K562 (cell line): Measurements from ENCODE around the gene MSN. TPM values are rescaled to one million over a fixed set of nuclear protein-coding genes. Genes with fewer than 3 reads are reported as not detected.

ENCODE experiments used
- ATAC-seq: fragments of 200-7000 bp; cut with Tn5 transposase; 3 replicates; pipeline ENCODE4 v1.9.1; 2020; ENCODE audit warnings: moderate library complexity
- BruUV-seq: library from RNA; stranded (reverse); fragments of 400-500 nt; replicated peaks from 2 replicates; lab custom pipeline; 2021; lab: Mats Ljungman, UMichigan
- CTCF ChIA-PET: fragments of 300-600 bp; formaldehyde crosslinking; extraction: SDS; loops from one replicate; lab custom pipeline; 2021; ENCODE audit warnings: low intra/inter-chr PET ratio; lab: Yijun Ruan, JAX
- POLR2A ChIA-PET: fragments of 300-600, 350-650 bp; sonication (Branson Sonifier 250); formaldehyde crosslinking; extraction: SDS; loops from one replicate; lab custom pipeline; 2021; ENCODE audit warnings: antibody characterized with exemption, inconsistent platforms; lab: Yijun Ruan, JAX
- DNase-seq, 4 experiments: peaks; one replicate each; pipeline versions ENCODE4 v3.0.0 to v3.0.0-alpha.2; 2011 to 2018; ENCODE audit warnings: low spot score in 3 of 4, mixed read lengths in 3 of 4; ENCODE audit errors: extremely low read depth in 1 of 4
- FAIRE-seq: peaks from 2 replicates; lab custom pipeline; 2011; peaks lifted over from hg19 to GRCh38; lab: Jason Lieb, UNC
- H2AFZ ChIP-seq: 2 replicates; pipeline ENCODE4 v1.6.0; 2011; ENCODE audit warnings: low read depth, low read length, control low read depth, inconsistent platforms
- H3K27ac ChIP-seq: fragments of 200-600 bp; 3 replicates; pipeline ENCODE4 v1.8.0; 2011; ENCODE audit warnings: low read depth, mild to moderate bottlenecking, control low read depth, inconsistent platforms, low read length, moderate library complexity, mixed read lengths; ENCODE audit errors: extremely low read depth
- H3K27me3 ChIP-seq, 2 experiments: fragments of 300-600 bp in 1 of 2; 2 replicates in 1 of 2; 3 replicates in 1 of 2; pipeline versions ENCODE4 v1.6.0 to v1.8.0; 2011; ENCODE audit warnings: inconsistent platforms in 2 of 2, low read length in 2 of 2, mild to moderate bottlenecking in 1 of 2, mixed read lengths in 1 of 2, moderate library complexity in 1 of 2; ENCODE audit not compliant: control insufficient read depth in 2 of 2, insufficient read depth in 2 of 2
- H3K36me3 ChIP-seq: fragments of 300-600 bp; 3 replicates; pipeline ENCODE4 v1.8.0; 2011; ENCODE audit warnings: mild to moderate bottlenecking, low read length, inconsistent platforms; ENCODE audit not compliant: control insufficient read depth, insufficient read depth
- H3K4me1 ChIP-seq, 2 experiments: fragments of 200-600 bp in 1 of 2; replicated peaks in 1 of 2; 2 replicates in 1 of 2; 3 replicates in 1 of 2; pipeline versions ENCODE4 v1.5.1 to v1.8.0; 2011; ENCODE audit warnings: inconsistent platforms in 2 of 2, low read length in 2 of 2, mild to moderate bottlenecking in 1 of 2, mixed read lengths in 1 of 2, moderate library complexity in 1 of 2; ENCODE audit not compliant: control insufficient read depth in 2 of 2, insufficient read depth in 2 of 2
- H3K4me2 ChIP-seq: 2 replicates; pipeline ENCODE4 v1.6.1; 2011; ENCODE audit warnings: low read length, control low read depth, inconsistent platforms, mixed read lengths; ENCODE audit not compliant: insufficient read depth
- H3K4me3 ChIP-seq: fragments of 200-600 bp; sonication (generic), shearing (Covaris generic); 2 replicates; pipeline ENCODE4 v1.5.1; 2016; ENCODE audit warnings: control low read depth, inconsistent platforms
- H3K79me2 ChIP-seq: fragments of 200-600 bp; 3 replicates; pipeline ENCODE4 v1.8.0; 2011; ENCODE audit warnings: low read length, inconsistent platforms; ENCODE audit not compliant: control insufficient read depth, insufficient read depth
- H3K9ac ChIP-seq, 2 experiments: 2 replicates each; pipeline versions ENCODE4 v1.6.0 to v1.6.1; 2011; ENCODE audit warnings: low read depth in 2 of 2, low read length in 2 of 2, control low read depth in 1 of 2, inconsistent platforms in 1 of 2, mild to moderate bottlenecking in 1 of 2, mixed read lengths in 1 of 2; ENCODE audit not compliant: insufficient read depth in 1 of 2
- H3K9me1 ChIP-seq: one replicate; pipeline ENCODE4 v1.6.0; 2011; ENCODE audit warnings: inconsistent platforms, mild to moderate bottlenecking, low read length, moderate library complexity; ENCODE audit not compliant: control insufficient read depth, insufficient read depth
- H3K9me3 ChIP-seq: replicated peaks from 2 replicates; pipeline ENCODE4 v1.5.1; 2011; ENCODE audit warnings: low read depth, low read length, inconsistent platforms; ENCODE audit not compliant: control insufficient read depth, insufficient read depth
- H4K20me1 ChIP-seq: replicated peaks from 2 replicates; pipeline ENCODE4 v1.6.1; 2011; ENCODE audit warnings: low read length, inconsistent platforms, mixed read lengths; ENCODE audit not compliant: control insufficient read depth, insufficient read depth
- BRF1 ChIP-seq: IDR thresholded peaks from 3 replicates; pipeline ENCODE4 v1.6.1; 2011; ENCODE audit warnings: borderline replicate concordance, mild to moderate bottlenecking; ENCODE audit not compliant: insufficient read length; ENCODE audit errors: extremely low read depth
- CEBPB ChIP-seq: fragments of 450-650 bp; IDR thresholded peaks from 2 replicates; pipeline ENCODE4 v1.6.1; 2016; ENCODE audit warnings: missing genetic modification characterization, missing compliant biosample characterization
- CEBPG ChIP-seq, 3 experiments: fragments of 200-800 bp in 1 of 3; sonication (Bioruptor generic) in 1 of 3; sonication (generic) in 1 of 3; formaldehyde crosslinking in 1 of 3; IDR thresholded peaks in 2 of 3; conservative IDR thresholded peaks in 1 of 3; 2 replicates each; pipeline versions ENCODE4 v1.6.1 to v1.8.0; 2016 to 2022; ENCODE audit warnings: missing compliant biosample characterization in 2 of 3, missing genetic modification characterization in 2 of 3, mild to moderate bottlenecking in 1 of 3, missing genetic modification reagents in 1 of 3
- HLTF ChIP-seq: fragments of 450-650 bp; IDR thresholded peaks from 2 replicates; pipeline ENCODE4 v1.6.1; 2016
- NR2C2 ChIP-seq, 2 experiments: fragments of 200-800 bp in 1 of 2; sonication (Bioruptor generic) in 1 of 2; sonication (generic) in 1 of 2; formaldehyde crosslinking in 1 of 2; IDR thresholded peaks; 2 replicates each; pipeline versions ENCODE4 v1.6.1 to v1.8.0; 2016 to 2022; ENCODE audit warnings: mild to moderate bottlenecking in 1 of 2, missing compliant biosample characterization in 1 of 2, missing genetic modification characterization in 1 of 2, missing genetic modification reagents in 1 of 2
- NRF1 ChIP-seq, 2 experiments: fragments of 450-650 bp; IDR thresholded peaks in 1 of 2; conservative IDR thresholded peaks in 1 of 2; 2 replicates each; pipeline ENCODE4 v1.6.1; 2014; ENCODE audit warnings: mild to moderate bottlenecking in 2 of 2
- WGBS: fragments of 100-300 bp; shearing (Covaris generic); methylation state at CpG from one replicate; pipeline ENCODE4 v1.1.6; 2016; ENCODE audit warnings: low coverage, mixed read lengths; ENCODE audit not compliant: insufficient coverage; ENCODE audit errors: missing lambda C conversion rate; 5-methylcytosine and 5-hydroxymethylcytosine counted together
- in situ Hi-C: fragments of 300-500 bp; cut with MboI; formaldehyde crosslinking; loops from 4 replicates; pipeline ENCODE4 v1.15.0; 2018; ENCODE audit warnings: inconsistent platforms, mixed read lengths
- intact Hi-C: fragments of 100-400 bp; cut with micrococcal nuclease; formaldehyde crosslinking; loops from 2 replicates; pipeline ENCODE4 v1.14.2; 2022
- polyA plus RNA-seq, 8 experiments: library from polyadenylated mRNA; depleted of rRNA in 4 of 8; stranded (reverse) in 5 of 8; unstranded in 3 of 8; fragments of >200 nt; fragmentation: Nextera tagmentation in 2 of 8; fragmentation: Illumina TruSeq in 1 of 8; extraction: Ambion mirVana in 2 of 8; extraction: Trizol in 1 of 8; gene quantifications; 2 replicates each; pipeline versions ENCODE4 v1.2.1 to v1.2.3, GENCODE V29; 2011 to 2014; ENCODE audit warnings: inconsistent platforms in 1 of 8, missing spikeins in 1 of 8
- total RNA-seq, 7 experiments: library from RNA; depleted of rRNA in 6 of 7; stranded (reverse); fragments of >200 nt in 6 of 7; fragmentation: Illumina TruSeq in 2 of 7; extraction: Trizol in 2 of 7; gene quantifications; 2 replicates each; pipeline versions ENCODE4 v1.2.1 to v1.2.3, GENCODE V29; 2011 to 2021; ENCODE audit warnings: low replicate concordance in 1 of 7

The MSN gene
- total and polyA plus RNA-seq, 9 of the 15 experiments (the other 6 are each of a cell fraction or from before 2014, with no cell fraction given) = 128 to 486 (median 237) TPM

- Histone ChIP-seq H3K9ac (no peak overlapping the region), H3K36me3 (peaks cover 23% of the 10 kb centered on the region; the same call in 2 of the 3 replicates), H4K20me1 (no peaks in the 10 kb centered on the region), H3K4me3 (no peak overlapping the region), H3K27me3 (no peaks in the 10 kb centered on the region), H3K4me1 (no peaks in the 10 kb centered on the region; a peak in 1 of 5 replicates), H3K9me1 (no peaks in the 10 kb centered on the region), H3K9me3 (no peaks in the 10 kb centered on the region), H3K4me2 (no peak overlapping the region), H3K79me2 (no peaks in the 10 kb centered on the region), H3K27ac (no peak overlapping the region), H2AFZ (no peak overlapping the region)
- TF ChIP-seq HLTF = no peak
- no peak for TF ChIP-seq NR2C2 (CRISPR knock-in tag; IDR thresholded peaks at IDR 0.05)
- no peak for TF ChIP-seq NR2C2 (tag; IDR thresholded peaks at IDR 0.05)
- TF ChIP-seq CEBPG (CRISPR knock-in tag; IDR thresholded peaks at IDR 0.05) = no peak
- peak in 1 of 2 experiments; percentile 52; a peak in 1 of 4 replicates for TF ChIP-seq CEBPG (tag; conservative IDR thresholded peaks at IDR 0.05 in 1 of 2, IDR thresholded peaks at IDR 0.05 in 1 of 2)
- TF ChIP-seq CEBPB = peak; percentile 34
- TF ChIP-seq BRF1 = no peak
- TF ChIP-seq NRF1 (conservative IDR thresholded peaks at IDR 0.05 in 1 of 2, IDR thresholded peaks at IDR 0.05 in 1 of 2) = no peak
- ChIA-PET CTCF (no interaction called here), POLR2A (interaction anchor here (1.1 kb wide), 1 partner anchor 9 kb away, joined by 3 read pairs; no protein-coding TSS in a partner anchor)
- BruUV-seq = no TSS peak
- WGBS = 79% methylated on average over 1 of the region's 1 CpG
- intact Hi-C loops (loop anchor here (5.0 to 10.0 kb wide), 3 partner anchors 182 to 982 kb away; no protein-coding TSS in a partner anchor), in situ Hi-C loops (loop anchor here (10.0 kb wide), 1 partner anchor 160 kb away; no protein-coding TSS in a partner anchor)
- DNase-seq (no peak), ATAC-seq (no peak), FAIRE-seq (no peak)
Observed at GRCh38 chrX:65744965-65745364, 77.5 kb downstream of the MSN start.
